Activated CD8-positive, alpha-beta memory T cell treated with anti-CD3 and anti-CD28 coated beads for 48 hours (primary cell): ENCODE data around the gene CAMK2G.
"Not testable (repeated sequence)": the region's sequence is repeated elsewhere in the genome, so short reads cannot be mapped to it uniquely, and the experiment has no call there.

Source experiments
- DNase-seq, 3 experiments: peaks; one replicate each; pipeline ENCODE4 v3.0.0-alpha.2; 2020; ENCODE audit warnings: low read depth in 2 of 3, low spot score in 2 of 3

CAMK2G gene

DNA sequence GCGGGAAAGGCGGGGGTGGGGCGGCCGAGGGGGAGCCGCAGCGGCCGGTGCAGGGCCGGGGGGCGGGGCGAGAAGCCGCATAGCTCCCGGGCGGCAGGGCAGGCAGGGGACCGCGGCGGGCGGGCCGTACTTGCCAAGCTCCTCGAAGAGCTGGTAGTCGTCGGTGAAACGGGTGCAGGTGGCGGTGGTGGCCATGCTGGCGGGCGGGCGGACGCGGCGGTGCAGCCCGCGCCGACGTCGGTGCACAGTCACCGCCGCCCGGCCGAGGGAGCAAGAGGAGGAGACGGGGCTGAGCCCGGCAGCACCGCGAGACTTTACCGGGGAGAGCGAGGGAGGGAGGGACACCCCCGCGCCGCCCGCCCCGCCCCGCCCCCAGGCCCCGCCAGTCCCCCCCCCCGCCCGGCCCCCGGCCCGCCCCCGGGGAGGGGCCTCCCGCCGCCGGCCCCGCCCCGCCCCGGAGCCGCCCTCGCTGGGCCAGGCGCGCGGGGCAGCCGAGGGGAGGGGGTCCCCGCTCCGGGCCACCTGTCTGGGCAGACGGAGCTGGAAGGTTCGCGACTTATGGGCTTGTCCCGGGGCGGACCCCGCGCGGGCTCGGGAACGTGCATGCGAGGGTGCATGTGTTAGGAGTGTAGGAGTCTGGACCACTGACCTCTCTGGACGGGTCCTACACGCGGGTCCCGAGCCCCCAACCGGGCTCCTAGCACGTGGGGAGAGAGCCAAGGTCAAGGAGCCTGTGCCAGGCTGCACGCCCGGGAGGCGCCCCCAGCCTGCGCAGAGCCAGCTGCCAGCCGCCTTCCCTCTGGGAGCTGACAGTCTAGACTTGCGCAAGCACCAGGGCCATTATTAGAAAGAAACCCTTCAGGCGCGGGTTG is at the start of gene CAMK2G:
CAMK2G (minus strand) TSS at position 289 of the 872 bp plus-strand sequence; CDS start at position 195, 94 bp downstream.
- DNase-seq: peak; percentile 51 to 57 (median 54)

DNA sequence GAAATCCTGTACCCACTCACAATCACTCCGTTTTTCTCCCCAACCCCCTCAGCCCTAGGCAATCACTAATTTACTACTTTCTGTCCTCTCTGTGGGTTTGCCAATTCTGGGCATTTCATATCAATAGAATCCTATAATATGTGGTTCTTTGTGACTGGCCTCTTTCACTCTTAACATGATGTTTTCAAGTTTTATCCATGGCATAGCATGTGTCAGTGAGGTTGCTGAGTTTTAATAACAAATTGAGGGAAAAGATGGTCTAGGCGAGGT is 48.4 kb upstream of the CAMK2G start:
- no peak for DNase-seq

DNA sequence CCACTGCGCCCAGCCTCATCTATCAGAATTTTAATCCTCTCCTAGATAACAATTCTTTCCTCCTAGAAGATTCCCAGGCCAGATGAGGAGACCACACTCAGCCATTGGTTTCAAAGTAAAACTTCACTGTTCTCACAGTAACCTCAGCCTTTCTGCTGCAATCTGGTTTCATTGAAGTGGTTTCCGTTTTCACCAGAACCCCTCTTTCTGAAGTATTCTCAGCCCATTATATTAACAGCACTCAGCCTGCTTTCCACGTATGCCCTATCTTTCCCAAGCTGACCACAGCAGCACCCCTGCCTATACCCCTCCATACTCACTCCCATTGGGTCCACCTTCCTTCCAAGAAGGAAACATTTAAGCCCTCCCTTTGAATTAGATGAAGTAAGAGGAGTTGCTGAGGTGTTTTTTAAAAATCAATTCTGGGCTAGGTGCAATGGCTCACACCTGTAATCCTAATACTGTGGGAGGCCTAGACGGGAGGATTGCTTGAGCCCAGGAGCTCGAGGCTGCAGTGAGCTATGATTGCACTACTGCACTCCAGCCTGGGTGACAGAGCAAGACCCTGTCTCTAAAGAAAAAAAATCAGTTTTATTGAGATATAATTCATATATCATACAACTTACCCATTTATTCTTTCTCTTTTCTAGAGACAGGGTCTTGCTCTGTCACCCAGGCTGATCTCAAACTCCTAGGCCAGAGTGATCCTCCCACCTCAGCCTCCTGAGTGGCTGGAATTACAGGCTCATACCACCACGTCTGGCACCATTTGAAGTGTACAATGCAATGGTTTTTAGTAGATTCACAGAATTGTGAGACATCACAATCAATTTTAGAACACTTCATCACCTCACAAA is 47.9 kb upstream of the CAMK2G start:
- no peak for DNase-seq

DNA sequence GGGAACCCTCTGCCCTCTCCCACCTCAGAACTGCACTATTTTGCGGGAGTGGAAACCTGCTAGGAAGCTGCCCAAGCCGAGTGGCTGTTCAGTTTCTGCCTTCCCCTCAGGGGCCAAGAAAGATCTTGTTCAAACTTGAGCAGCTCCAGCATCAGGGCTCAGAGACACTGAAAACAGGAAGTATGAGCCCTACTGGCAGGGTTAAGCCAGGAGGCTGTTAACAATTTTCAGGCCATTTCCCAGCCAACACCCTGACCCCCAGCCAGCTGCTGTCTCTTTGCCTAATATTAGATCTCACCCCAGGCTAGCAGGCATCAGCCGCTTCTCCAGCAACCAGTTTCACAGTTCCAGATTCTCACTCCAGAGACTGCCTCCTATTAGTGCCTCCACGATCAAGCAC is 45.7 kb upstream of the CAMK2G start:
- no peak for DNase-seq

DNA sequence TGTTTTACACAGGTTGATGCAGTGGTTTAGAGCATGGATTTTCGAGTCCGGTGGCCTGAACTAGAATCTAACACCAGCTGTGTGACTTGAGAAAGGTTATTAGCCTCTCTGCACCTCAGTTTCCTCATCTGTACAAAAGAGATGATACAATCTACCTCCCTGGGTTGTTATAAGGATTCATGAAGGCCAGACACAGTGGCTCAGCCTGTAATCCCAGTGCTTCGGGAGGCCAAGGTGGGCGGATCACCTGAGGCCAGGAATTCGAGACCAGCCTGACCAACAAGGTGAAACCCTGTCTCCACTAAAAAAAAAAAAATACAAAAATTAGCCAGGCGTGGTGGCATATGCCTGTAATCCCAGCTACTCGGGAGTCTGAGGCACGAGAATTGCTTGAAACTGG is 45.1 kb upstream of the CAMK2G start:
- DNase-seq: not testable (repeated sequence)

DNA sequence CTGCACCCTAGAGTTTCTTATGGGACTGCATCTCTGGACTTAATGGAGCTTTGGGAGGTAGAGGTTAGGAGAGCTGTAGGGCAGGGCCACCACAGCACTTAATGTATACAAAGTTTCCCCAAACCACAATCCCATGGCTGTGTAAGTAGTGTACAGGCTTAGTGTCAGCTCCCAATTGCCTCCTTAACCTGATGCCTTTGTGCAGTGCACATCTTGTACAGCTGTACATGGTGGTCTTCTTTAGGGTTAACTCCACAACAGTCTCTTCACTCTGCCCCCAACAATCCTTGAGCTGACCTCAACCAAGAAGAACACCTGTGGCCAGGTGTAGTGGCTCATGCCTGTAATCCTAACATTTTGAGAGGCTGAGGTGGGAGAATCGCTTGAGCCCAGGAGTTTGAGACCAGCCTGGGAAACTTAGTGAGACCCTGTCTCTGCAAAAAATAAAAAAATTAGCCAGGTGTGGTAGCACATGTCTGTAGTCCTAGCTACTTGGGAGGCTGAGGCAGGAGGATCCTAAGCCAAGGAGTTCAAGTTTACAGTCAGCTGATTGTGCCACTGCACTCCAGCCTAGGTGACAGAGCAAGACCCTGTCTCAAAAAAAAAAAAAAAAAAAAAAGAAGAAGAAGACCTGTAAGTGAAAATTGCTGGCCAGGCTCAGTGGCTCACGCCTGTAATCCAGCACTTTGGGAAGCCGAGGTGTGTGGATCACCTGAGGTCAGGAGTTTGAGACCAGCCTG is 43.4 kb upstream of the CAMK2G start:
- no peak for DNase-seq

DNA sequence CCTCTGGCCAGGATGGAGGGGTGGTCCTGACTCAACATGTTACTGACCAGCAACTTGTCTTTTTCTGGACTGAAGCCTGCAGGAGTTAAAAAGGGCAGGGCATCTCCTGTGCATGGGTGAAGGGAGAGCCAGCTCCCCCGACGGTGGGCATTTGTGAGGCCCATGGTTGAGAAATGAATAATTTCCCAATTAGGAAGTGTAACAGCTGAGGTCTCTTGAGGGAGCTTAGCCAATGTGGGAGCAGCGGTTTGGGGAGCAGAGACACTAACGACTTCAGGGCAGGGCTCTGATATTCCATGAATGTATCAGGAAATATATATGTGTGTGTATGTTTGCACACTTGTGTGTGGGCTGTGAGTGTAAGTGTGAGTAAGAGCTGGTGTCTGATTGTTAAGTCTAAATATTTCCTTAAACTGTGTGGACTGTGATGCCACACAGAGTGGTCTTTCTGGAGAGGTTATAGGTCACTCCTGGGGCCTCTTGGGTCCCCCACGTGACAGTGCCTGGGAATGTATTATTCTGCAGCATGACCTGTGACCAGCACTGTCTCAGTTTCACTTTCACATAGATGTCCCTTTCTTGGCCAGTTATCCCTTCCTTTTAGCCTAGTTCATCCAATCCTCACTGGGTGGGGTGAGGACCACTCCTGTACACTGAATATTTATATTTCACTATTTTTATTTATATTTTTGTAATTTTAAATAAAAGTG is 42.6 kb upstream of the CAMK2G start:
- no peak for DNase-seq

DNA sequence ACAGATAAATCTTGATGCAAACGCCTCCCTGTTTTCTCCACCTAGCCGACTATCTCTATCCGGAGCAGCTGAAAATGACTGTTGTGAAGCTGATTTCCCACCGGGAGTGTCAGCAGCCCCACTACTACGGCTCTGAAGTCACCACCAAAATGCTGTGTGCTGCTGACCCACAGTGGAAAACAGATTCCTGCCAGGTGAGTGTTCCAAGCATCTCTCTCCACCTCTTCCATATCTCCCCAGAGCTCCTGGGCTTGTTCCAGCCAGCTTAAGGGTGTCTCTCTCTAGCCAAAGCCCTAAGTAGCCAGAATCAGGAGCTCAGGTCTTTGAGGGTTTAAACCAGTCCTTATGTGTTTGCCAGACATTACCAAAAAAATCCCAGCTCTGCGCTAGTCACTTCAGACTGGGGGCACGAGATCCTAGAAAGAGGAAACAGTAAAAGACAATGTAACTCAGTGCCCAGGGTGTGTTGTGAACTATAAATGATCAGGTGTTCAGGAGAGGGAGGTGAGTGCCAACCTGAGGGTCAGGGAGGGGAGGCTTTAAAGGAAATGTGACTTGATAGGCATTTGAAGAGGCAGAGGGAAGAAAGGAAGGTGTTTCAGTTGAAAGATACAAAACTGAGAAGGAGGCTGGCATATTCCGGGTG is 41.0 kb upstream of the CAMK2G start:
- DNase-seq: no peak

DNA sequence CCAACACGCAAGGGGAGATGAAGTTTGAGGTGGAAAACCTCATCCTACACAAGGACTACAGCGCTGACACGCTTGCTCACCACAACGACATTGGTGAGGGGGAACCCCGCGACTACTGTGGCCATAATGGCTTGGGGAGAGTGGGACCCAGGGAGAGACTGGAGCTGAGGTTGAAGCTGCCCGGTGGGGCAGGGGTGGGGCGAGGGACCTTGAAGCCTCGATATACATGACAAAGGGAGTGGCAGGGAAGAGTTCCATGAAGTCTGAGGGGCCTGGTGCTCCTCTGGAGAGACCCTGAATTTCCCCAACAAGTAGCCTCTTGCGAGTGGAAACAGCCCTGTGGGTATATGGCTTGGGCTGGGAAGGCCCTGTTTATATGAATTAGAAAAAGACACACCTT is 39.7 kb upstream of the CAMK2G start:
- no peak for DNase-seq

DNA sequence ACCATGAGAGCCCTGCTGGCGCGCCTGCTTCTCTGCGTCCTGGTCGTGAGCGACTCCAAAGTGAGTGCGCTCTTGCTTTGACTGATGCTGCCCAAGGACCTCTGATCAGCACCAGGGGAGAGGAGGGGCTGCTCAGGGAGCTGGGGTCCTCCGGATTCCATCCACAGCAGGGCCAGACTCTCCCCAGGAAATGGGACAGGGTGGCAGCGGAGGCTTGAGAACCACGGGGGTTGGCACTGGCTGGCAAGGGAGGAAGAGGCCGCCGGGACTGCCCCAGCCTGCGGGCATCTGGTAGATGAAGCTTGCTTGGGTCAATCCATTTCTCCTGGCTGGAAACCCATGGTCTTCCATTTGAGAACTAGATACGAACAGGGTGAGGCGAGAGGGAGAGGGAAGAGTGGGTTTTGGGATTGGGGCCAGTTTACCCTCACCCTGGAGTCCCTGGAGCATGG is 37.2 kb upstream of the CAMK2G start:
- no peak for DNase-seq

DNA sequence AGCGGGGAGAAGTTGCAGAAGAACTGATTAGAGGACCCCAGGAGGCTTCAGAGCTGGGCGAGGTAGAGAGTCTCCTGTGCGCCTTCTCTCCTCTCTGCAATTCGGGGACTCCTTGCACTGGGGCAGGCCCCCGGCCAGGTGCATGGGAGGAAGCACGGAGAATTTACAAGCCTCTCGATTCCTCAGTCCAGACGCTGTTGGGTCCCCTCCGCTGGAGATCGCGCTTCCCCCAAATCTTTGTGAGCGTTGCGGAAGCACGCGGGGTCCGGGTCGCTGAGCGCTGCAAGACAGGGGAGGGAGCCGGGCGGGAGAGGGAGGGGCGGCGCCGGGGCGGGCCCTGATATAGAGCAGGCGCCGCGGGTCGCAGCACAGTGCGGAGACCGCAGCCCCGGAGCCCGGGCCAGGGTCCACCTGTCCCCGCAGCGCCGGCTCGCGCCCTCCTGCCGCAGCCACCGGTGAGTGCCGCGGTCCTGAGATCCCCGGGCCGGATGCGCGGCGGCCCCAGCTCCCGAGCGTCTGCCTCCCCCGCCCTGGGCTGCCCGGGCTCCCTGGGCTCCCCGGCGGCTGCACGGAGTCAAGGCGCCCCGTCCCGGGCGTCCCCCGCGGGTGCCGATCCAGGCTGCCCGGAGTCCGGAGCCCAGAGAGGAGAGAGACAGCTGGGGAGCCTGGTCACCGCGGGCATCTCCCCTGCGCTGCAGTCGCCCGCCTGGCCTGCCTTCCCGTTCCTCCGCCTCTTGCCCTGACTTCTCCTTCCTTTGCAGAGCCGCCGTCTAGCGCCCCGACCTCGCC is 36.6 kb upstream of the CAMK2G start, which contains the start of gene PLAU:
PLAU (plus strand) TSS at position 369 of the 789 bp plus-strand sequence. CDS start 424 bp downstream, outside the sequence.
- DNase-seq: no peak

DNA sequence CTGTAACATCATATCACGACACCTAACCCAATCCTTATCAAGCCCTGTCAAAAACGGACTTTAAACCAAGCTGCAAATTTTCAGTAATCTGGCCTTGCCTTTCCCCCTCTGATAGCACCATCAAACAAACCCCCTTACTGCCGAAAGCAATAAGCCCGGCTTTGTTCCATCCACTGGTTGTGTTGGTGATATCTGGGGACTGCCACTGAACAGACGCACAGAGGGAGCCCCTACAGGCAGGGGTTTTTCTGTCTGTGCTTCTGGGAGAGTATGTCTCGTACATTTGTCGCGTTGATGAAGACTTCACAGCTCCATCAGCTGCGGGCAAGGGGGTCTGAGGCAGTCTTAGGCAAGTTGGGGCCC is 36.0 kb upstream of the CAMK2G start:
- DNase-seq: no peak

DNA sequence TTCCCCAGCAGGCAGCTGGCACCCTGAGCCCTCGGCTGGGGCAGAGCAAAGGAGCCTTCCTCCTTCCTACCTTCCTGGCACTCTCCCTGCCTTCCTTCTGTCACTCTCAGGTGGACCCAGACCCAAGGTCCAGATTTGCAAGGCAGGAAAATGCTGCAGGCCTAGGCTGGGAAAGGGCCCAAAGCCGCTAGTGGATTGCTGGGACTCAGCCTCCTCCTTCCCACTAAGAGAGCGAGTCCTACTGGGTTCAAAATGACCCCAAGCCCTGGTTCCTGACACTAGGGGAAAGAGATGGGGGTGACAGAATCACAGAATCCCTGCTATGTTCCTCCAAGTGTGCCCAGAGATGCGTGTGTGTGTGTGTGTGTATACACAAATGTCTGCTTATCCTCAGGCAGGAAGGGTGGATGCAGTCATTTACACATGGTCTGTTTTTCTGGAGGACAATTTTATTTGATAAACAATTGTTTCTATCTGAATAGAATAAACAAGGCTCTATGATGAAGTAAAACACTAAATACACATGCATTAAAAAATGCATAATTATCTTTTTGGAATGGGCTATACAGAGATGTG is 35.3 kb upstream of the CAMK2G start:
- no peak for DNase-seq

DNA sequence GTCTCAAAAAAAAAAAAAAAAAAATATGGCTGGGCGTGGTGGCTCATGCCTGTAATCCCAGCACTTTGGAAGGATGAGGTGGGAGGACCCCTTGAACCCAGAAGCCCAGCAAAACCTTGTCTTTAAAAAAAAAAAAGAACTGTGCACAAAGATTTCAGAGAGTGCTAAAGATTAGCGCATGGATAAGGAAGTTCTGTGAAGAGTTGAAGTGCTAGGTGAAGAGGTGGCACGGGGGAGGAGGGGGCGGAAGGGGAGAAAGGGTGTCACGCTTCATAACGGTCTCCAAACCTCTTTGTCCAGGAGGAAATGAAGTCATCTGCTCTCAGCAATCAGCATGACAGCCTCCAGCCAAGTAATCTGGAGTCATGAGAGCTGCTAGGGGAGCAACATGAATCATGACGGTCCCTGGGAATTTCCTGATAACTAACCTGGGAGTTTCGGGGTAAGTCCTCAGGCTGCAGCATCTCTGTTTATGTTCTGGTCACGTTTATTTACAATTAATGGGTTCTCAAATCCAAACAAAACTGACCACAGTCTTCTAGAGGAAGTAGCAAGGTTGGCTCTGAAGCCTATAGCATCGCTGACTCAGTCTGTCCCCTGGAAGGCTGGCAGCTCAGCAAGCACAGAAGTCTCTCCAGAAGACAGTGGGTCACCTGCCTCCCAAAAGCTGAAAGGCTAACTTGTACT is 34.6 kb upstream of the CAMK2G start:
- DNase-seq: peak in 1 of 3 experiments; percentile 44

DNA sequence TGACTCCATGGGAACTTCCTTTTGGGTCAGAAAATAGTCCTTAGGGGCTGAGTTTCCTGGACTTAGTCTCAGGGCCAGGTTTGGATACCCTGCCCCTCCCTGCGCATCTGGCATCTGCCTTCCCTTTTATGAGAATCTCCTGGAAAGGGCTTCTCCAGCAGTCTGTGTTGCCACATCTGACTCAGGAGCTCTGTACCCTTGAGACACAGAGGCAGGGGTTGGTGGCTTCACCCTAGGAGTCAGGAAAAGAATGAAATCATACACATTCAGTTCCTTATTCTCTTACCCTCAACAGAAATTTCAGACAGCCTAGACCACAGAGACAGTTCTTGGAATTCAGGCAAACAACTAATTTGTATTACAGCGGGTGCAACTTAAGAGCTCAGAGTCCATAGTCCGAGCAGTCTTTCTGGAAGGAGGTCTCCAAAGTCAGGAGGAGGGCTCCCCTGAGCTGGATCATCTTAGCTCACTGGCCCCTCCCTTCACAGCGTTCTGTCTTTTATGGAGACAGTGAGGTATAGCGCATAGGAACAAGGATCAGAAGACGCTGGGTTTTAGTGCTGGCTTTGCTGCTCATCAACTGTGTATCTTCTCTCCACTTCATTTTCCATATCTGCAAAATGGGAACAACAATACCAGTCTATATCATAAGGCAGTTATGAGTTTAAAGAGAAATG is 33.6 kb upstream of the CAMK2G start:
- no peak for DNase-seq

DNA sequence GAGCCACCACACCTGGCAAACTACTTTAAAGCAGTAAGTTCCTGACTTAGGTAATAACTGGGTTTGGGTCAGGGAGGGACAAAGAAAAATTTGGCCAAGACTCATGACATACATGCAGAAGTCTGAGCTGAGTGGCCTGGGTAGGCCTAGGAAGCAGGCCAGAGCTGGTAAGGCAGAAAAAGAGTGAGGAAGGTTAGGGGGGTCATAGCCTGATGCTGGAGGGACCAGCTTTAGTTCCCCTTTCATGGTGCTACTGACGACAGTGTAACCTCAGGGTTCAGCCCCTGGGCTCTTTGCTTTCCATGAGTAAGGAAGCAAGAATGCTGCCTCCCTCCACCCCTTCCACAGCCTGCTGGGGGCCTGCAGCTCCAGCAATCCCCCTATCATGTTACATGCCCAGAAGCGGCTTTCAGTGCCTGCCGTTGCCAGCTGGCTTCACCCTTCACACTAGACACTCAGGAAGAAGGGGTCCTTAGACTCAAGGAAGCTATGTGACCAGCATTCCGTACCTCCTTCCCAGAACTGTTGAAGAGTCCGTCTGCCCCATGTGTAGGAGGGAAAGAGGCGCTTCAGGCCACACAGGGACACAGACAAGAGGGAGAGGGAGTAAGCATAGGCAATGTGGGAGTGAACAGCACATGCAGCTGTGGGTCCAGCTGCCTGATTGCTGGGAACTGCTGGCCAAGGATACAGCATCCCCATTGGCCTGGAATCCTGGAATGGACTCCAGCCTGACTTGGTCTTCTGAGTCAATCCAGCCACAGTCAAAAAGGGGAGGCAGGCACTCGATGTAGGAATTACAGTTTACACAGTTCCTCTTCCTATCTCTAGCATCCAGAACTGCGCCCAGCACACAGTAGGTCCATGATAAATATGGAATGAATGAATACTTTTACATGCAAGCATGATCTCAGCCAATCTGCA is 32.4 kb upstream of the CAMK2G start:
- no peak for DNase-seq
